ENCODE data around the gene TNRC6B.

Gene TNRC6B

DNA sequence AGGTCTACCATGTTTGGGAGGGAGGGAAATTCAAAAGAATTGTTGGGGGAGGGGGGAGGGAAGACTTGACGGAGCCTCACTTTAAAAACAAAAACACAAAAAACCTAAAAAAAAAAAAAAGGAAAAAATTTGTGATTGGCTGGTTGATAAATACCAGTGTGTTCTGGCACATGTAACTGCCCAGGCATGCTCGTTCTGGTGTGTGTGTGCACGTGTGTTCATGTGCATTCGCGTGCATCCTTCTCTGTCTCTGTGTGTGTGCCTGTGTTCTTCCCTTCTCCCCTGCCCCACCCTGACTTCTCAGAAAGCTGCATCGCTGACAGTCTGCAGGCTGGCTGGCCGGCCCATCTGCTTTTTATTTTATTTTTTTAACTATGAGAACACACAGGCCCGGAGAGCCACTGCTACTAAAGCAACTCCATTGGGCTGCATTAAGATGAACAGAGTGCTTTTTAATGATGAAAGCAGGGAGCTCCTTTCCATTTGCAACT lies 146.0 kb downstream of the TNRC6B start:
- H3K27me3 Mint-ChIP-seq (ENCODE audit: low read depth), result no peaks in the 10 kb centered on the region
- no peak overlapping the region for H3K4me3 Mint-ChIP-seq
- no peaks in the 10 kb centered on the region for H3K4me1 Mint-ChIP-seq
- peaks cover 72% of the 10 kb centered on the region for H3K36me3 Mint-ChIP-seq (ENCODE audit: low read depth)
- H3K9me3 Mint-ChIP-seq, result no peaks in the 10 kb centered on the region
- TF ChIP-seq, protein P1, sequence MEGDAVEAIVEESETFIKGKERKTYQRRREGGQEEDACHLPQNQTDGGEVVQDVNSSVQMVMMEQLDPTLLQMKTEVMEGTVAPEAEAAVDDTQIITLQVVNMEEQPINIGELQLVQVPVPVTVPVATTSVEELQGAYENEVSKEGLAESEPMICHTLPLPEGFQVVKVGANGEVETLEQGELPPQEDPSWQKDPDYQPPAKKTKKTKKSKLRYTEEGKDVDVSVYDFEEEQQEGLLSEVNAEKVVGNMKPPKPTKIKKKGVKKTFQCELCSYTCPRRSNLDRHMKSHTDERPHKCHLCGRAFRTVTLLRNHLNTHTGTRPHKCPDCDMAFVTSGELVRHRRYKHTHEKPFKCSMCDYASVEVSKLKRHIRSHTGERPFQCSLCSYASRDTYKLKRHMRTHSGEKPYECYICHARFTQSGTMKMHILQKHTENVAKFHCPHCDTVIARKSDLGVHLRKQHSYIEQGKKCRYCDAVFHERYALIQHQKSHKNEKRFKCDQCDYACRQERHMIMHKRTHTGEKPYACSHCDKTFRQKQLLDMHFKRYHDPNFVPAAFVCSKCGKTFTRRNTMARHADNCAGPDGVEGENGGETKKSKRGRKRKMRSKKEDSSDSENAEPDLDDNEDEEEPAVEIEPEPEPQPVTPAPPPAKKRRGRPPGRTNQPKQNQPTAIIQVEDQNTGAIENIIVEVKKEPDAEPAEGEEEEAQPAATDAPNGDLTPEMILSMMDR (IDR thresholded peaks at IDR 0.05; ENCODE audit: unreplicated experiment in 3 of 3), result no peak
- no peak overlapping the region for H3K27ac Mint-ChIP-seq

DNA sequence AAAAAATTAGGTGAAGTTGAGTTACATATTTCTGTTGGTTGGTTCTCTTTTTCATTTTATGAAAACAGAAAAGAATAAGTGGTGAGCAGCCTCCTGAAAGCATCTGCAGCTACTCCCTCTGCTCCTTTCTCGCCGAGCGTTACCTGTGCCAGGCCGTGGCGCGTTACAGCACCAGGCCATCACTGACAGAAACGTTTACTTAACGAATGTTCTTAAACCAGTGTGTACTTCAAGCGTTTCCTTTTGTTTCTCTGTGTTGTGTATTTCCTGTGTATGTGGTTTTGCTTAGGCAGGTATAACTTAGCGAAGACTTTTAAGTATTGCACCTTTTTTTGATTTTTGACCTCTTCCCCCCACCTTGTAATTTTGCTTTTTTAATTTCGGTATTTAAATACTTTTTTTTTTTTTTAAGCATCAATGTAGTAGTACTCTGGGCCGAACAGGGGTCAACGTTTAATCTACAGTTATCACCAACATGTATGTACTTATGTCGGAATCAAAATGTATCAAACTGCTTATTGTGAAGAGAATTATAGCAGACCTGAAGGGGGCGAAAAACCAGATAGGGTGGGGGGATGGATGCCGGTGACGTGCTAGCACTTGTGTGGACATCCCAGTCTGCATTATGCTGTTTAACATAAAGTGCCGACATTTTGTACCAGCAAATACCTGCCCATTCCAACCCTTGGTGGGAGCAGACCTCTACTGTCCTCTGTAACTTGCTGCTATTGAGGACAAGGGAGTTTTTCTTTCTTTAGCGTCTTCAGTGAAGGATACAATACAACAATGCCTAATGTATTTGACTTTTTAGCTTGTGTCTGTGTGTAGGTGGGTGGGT lies 147.0 kb downstream of the TNRC6B start:
- TF ChIP-seq, protein P1 (IDR thresholded peaks at IDR 0.05; ENCODE audit: unreplicated experiment in 3 of 3), result no peak
- no peaks in the 10 kb centered on the region for H3K9me3 Mint-ChIP-seq
- no peaks in the 10 kb centered on the region for H3K4me1 Mint-ChIP-seq
- no peak overlapping the region for H3K27ac Mint-ChIP-seq
- H3K4me3 Mint-ChIP-seq, result no peak overlapping the region
- no peaks in the 10 kb centered on the region for H3K27me3 Mint-ChIP-seq (ENCODE audit: low read depth)
- peaks cover 69% of the 10 kb centered on the region for H3K36me3 Mint-ChIP-seq (ENCODE audit: low read depth)

DNA sequence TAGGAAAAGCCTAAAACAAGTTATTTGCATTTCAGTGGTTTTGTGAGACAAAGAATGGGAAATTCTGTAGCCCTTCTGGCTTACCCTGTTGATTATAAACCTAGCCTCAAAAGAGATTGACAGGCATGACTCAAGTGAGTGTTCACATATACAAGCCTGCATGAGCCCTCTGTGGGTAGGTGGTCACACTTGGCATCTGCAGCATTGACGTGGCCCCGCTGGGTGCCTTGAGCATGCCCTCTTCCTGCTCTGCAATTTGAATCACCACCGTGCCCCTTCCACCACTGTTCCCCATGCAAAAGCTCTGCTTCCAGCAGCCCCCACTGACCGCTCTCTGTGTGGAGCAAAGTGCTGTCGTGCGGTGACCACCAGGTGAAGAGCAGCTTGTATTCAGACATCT lies 147.6 kb downstream of the TNRC6B start:
- TF ChIP-seq, protein P1 (IDR thresholded peaks at IDR 0.05; ENCODE audit: unreplicated experiment in 3 of 3), result no peak
- no peaks in the 10 kb centered on the region for H3K4me1 Mint-ChIP-seq
- H3K36me3 Mint-ChIP-seq (ENCODE audit: low read depth), result peaks cover 71% of the 10 kb centered on the region
- no peaks in the 10 kb centered on the region for H3K9me3 Mint-ChIP-seq
- no peaks in the 10 kb centered on the region for H3K27me3 Mint-ChIP-seq (ENCODE audit: low read depth)
- no peak overlapping the region for H3K27ac Mint-ChIP-seq
- H3K4me3 Mint-ChIP-seq, result no peak overlapping the region

DNA sequence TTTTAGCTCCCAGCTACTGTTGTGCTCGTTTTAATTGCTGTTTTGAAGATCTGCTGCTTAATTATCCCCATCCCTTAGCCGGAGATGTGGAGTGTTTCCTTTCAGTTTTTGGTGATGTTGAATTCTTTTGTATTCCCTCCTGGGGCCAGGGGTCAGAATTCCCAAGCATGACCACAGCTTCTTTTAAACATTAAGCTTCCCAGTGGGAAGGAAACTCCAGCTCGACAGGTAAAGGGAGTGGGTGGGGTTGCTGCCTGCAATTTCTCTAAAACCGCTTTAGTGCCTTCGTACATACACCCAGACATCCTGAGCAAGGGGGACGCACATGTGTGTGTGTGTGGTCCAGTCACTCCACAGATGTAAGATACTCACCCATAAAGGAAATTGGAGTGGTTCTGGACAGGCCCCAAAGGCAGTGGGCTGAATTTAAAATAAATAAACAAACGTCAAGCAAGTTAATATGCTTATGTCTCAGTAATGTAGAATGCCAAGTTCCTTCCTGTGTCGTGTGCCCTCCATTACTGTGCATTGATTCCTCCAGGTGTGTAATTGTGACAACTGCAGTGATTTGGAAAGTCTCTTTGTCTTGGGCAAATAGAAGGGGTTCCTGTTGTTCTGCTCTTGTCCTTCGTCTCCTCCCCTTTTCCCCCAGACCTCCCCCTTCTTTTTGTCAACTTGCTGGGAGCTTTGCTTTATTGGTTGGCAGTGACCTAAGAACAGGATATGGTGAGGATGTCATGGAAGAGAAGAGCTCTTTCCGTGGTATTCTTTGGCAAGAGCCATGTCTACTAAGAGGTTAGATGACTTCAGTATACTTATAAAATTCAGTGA lies 149.4 kb downstream of the TNRC6B start:
- no peak overlapping the region for H3K4me3 Mint-ChIP-seq
- H3K27me3 Mint-ChIP-seq (ENCODE audit: low read depth), result no peaks in the 10 kb centered on the region
- H3K36me3 Mint-ChIP-seq (ENCODE audit: low read depth), result peaks cover 67% of the 10 kb centered on the region
- H3K9me3 Mint-ChIP-seq, result no peaks in the 10 kb centered on the region
- TF ChIP-seq, protein P1 (IDR thresholded peaks at IDR 0.05; ENCODE audit: unreplicated experiment in 3 of 3), result no peak
- peaks cover 2% of the 10 kb centered on the region for H3K4me1 Mint-ChIP-seq
- H3K27ac Mint-ChIP-seq, result peak overlapping the region; percentile 39 to 60 (median 60)

DNA sequence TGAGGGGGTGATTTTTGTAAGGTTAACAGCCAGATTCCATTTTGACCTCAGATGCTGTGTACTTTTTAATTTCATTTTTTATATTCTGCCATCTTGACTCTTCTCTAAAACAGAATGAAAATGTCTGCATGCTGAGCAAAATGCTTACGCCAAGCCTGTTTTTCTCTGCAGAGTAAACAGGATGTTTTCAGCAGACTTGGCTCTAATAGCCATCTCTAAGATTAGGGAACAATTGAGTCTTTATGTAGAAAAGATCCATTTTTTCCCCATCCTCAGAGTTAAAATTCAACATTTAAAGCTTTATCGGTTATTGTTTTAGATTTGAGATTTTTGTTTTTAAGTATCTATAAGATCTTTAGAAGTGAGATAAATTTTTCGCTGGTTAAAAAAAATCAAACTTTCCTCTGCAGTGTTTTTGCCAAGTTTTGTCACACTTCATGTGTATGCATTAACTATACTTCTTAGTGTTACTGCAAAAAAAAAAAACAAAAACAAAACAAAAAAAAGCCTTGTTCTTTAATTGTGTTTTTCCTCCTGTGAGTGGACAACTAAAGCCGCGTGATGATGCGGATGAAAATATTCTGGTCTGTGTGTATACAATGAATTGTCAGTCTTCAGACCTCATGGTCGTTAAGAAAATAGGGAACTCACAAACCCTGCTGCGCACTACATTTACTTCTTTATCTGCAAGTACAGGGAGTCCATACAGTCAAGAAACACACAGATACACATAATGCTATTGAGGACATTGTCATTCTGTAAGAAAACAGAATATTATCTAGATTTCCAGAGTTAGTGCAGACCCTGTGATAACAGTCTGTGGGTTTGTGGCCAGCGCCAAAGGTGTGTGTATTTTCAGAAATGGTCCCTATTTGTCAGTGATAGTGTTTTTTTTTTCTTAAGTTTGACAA lies 151.1 kb downstream of the TNRC6B start:
- Mint-ChIP-seq H3K27me3 (ENCODE audit: low read depth) (no peaks in the 10 kb centered on the region), H3K36me3 (ENCODE audit: low read depth) (peaks cover 62% of the 10 kb centered on the region), H3K4me1 (peaks cover 6% of the 10 kb centered on the region), H3K4me3 (no peak overlapping the region), H3K27ac (no peak overlapping the region), H3K9me3 (no peaks in the 10 kb centered on the region)
- TF ChIP-seq, protein P1 (IDR thresholded peaks at IDR 0.05; ENCODE audit: unreplicated experiment in 3 of 3), result no peak

All from nephron (organoid).